Measurements from ENCODE around the gene OTX2.

The OTX2 gene

DNA sequence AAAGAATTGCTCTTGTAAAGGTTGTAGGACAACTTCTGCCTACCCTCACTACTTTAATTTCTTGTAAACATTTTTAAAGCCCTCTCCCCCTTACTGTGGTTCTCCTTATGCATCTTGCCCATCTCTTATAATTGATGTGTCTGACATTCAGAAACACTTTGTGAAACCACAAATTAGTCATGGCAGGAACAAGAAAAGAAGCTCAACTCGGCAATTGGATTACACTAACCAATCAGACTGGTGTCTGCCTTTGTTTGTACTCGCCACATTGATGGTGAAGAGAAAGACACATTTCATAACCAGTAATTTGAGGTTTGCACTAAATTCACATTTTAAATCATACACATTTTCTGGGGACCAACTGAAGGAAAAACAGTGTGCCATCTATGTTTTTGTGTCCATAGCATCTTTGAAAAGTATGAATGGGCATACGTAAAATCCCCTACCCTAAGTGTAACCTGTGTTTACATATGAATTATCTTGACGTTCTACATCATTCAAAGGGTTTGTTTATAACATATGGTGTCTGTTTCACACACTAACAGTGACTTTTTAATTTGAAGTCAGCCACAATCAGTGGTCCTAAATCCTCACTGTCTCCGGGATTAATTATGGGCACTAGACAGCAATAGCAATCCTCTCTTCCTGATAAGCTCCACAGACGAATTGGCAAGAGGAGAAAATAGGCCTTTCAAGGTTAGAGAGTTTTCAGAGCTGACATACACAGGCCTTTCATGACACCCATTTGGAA, 49.9 kb downstream of the OTX2 start:
- Histone ChIP-seq H3K79me2 (ENCODE audit: control insufficient read depth, insufficient read depth, low read length, poor library complexity) (no peaks in the 10 kb centered on the region), H2BK120ac (ENCODE audit: insufficient read depth, low read length, poor library complexity) (no peak overlapping the region), H3K14ac (ENCODE audit: low read length) (no peak overlapping the region), H2BK5ac (ENCODE audit: low read depth, low read length, poor library complexity) (no peak overlapping the region), H3K79me1 (ENCODE audit: low read length) (no peaks in the 10 kb centered on the region), H2BK12ac (ENCODE audit: low read length) (no peak overlapping the region), H3K23ac (ENCODE audit: low read length) (no peak overlapping the region), H3K27ac (ENCODE audit: low read depth, low read length) (no peak overlapping the region), H4K91ac (ENCODE audit: low read depth, low read length) (no peak overlapping the region), H2AFZ (ENCODE audit: insufficient read depth, low read length, poor library complexity) (no peak overlapping the region), H4K12ac (ENCODE audit: low read depth, low read length) (no peak overlapping the region), H3K4ac (ENCODE audit: low read depth, low read length) (no peak overlapping the region), H3K9ac (ENCODE audit: low read length) (no peak overlapping the region), H3K27me3 (ENCODE audit: insufficient read depth, low read length) (no peaks in the 10 kb centered on the region), H3K36me3 (ENCODE audit: control insufficient read depth in 1 of 2, insufficient read depth in 2 of 2, low read length in 2 of 2) (no peaks in the 10 kb centered on the region), H3K9me3 (ENCODE audit: insufficient read depth, low read depth, low read length) (no peaks in the 10 kb centered on the region), H3K4me3 (ENCODE audit: low read depth, low read length) (no peak overlapping the region), H3K4me1 (ENCODE audit: control insufficient read depth in 1 of 2, insufficient read depth in 2 of 2, low read length in 2 of 2) (no peaks in the 10 kb centered on the region), H2AK5ac (ENCODE audit: low read length) (no peak overlapping the region), H3K4me2 (ENCODE audit: low read length) (no peak overlapping the region), H3K18ac (ENCODE audit: low read length) (no peak overlapping the region), H4K8ac (ENCODE audit: low read depth, low read length) (no peak overlapping the region)
- WGBS (ENCODE audit: extremely low coverage, insufficient coverage, insufficient read length) = no CpG with 5 or more reads among the region's 6 CpGs
- no peak for DNase-seq

- DNase-seq = no peak
- Histone ChIP-seq H2AFZ (ENCODE audit: insufficient read depth, low read length, poor library complexity) (no peak overlapping the region), H3K18ac (ENCODE audit: low read length) (no peak overlapping the region), H2BK5ac (ENCODE audit: low read depth, low read length, poor library complexity) (no peak overlapping the region), H3K79me1 (ENCODE audit: low read length) (no peaks in the 10 kb centered on the region), H2AK5ac (ENCODE audit: low read length) (no peak overlapping the region), H2BK12ac (ENCODE audit: low read length) (no peak overlapping the region), H3K79me2 (ENCODE audit: control insufficient read depth, insufficient read depth, low read length, poor library complexity) (no peaks in the 10 kb centered on the region), H3K9ac (ENCODE audit: low read length) (no peak overlapping the region), H3K4me1 (ENCODE audit: control insufficient read depth in 1 of 2, insufficient read depth in 2 of 2, low read length in 2 of 2) (no peaks in the 10 kb centered on the region), H3K27ac (ENCODE audit: low read depth, low read length) (no peak overlapping the region), H3K36me3 (ENCODE audit: control insufficient read depth in 1 of 2, insufficient read depth in 2 of 2, low read length in 2 of 2) (no peaks in the 10 kb centered on the region), H3K4me3 (ENCODE audit: low read depth, low read length) (no peak overlapping the region), H3K4me2 (ENCODE audit: low read length) (no peak overlapping the region), H3K4ac (ENCODE audit: low read depth, low read length) (no peak overlapping the region), H3K9me3 (ENCODE audit: insufficient read depth, low read depth, low read length) (no peaks in the 10 kb centered on the region), H4K91ac (ENCODE audit: low read depth, low read length) (no peak overlapping the region), H2BK120ac (ENCODE audit: insufficient read depth, low read length, poor library complexity) (no peak overlapping the region), H3K27me3 (ENCODE audit: insufficient read depth, low read length) (no peaks in the 10 kb centered on the region), H4K8ac (ENCODE audit: low read depth, low read length) (no peak overlapping the region), H3K23ac (ENCODE audit: low read length) (no peak overlapping the region), H4K12ac (ENCODE audit: low read depth, low read length) (no peak overlapping the region), H3K14ac (ENCODE audit: low read length) (no peak overlapping the region)
- WGBS (ENCODE audit: extremely low coverage, insufficient coverage, insufficient read length) = no CpG with 5 or more reads among the region's 2 CpGs
Measured at GRCh38 chr14:56759633-56760032, 50.6 kb downstream of the OTX2 start.

DNA sequence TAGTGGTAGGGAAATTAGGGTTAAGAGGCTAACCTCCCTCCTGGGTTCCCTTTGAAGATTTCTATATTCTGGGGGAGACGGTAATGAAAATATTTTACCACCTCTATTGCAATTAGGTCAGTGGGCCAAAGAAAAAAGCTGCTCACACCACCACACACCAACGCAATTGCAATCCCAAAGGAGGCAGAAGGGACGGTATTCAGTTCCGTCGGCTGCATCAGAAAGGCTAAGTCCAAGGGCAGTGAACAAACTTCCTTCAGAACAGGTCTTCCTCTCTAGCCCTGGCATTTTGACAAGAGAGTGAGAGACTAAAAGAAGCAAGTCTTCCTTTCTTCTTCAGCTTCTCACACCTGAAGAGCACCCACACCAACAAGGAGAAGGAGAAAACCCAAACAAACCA, 51.2 kb downstream of the OTX2 start:
- H3K14ac ChIP-seq (ENCODE audit: low read length) = no peak overlapping the region
- H3K27ac ChIP-seq (ENCODE audit: low read depth, low read length) = no peak overlapping the region
- no peaks in the 10 kb centered on the region for H3K27me3 ChIP-seq (ENCODE audit: insufficient read depth, low read length)
- H3K9me3 ChIP-seq (ENCODE audit: insufficient read depth, low read depth, low read length) = no peaks in the 10 kb centered on the region
- H3K4me1 ChIP-seq (ENCODE audit: control insufficient read depth in 1 of 2, insufficient read depth in 2 of 2, low read length in 2 of 2) = no peaks in the 10 kb centered on the region
- no peak overlapping the region for H2AK5ac ChIP-seq (ENCODE audit: low read length)
- H2AFZ ChIP-seq (ENCODE audit: insufficient read depth, low read length, poor library complexity) = no peak overlapping the region
- H3K4me3 ChIP-seq (ENCODE audit: low read depth, low read length) = no peak overlapping the region
- no peak overlapping the region for H2BK120ac ChIP-seq (ENCODE audit: insufficient read depth, low read length, poor library complexity)
- H3K36me3 ChIP-seq (ENCODE audit: control insufficient read depth in 1 of 2, insufficient read depth in 2 of 2, low read length in 2 of 2) = no peaks in the 10 kb centered on the region
- no peak overlapping the region for H3K4me2 ChIP-seq (ENCODE audit: low read length)
- H4K91ac ChIP-seq (ENCODE audit: low read depth, low read length) = no peak overlapping the region
- no peak overlapping the region for H2BK12ac ChIP-seq (ENCODE audit: low read length)
- H3K79me1 ChIP-seq (ENCODE audit: low read length) = no peaks in the 10 kb centered on the region
- no peak for DNase-seq
- H2BK5ac ChIP-seq (ENCODE audit: low read depth, low read length, poor library complexity) = no peak overlapping the region
- no peak overlapping the region for H3K18ac ChIP-seq (ENCODE audit: low read length)
- WGBS (ENCODE audit: extremely low coverage, insufficient coverage, insufficient read length) = no CpG with 5 or more reads among the region's 5 CpGs
- no peak overlapping the region for H3K9ac ChIP-seq (ENCODE audit: low read length)
- no peak overlapping the region for H3K4ac ChIP-seq (ENCODE audit: low read depth, low read length)
- H4K8ac ChIP-seq (ENCODE audit: low read depth, low read length) = no peak overlapping the region
- H4K12ac ChIP-seq (ENCODE audit: low read depth, low read length) = no peak overlapping the region
- no peak overlapping the region for H3K23ac ChIP-seq (ENCODE audit: low read length)
- H3K79me2 ChIP-seq (ENCODE audit: control insufficient read depth, insufficient read depth, low read length, poor library complexity) = no peaks in the 10 kb centered on the region

DNA sequence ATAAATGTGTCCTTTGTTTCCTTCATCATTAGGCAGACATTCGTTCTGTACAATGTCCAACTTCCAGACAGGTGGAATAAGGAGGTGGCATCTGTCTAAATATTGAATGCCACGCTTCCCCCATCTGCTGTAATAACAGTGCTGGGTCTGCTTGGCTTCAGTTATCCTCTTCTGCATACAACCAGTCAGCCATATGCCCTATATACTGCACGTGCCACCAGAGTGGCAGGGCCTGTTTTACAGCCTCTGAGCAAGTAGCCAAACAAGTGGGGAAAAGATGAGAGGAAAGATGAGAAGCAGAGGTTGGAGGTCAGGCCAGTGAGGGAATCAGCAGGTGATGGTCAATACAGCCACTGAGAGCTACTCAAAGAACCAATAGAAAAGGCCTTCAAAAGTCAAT, 55.4 kb downstream of the OTX2 start:
- Histone ChIP-seq H3K79me2 (ENCODE audit: control insufficient read depth, insufficient read depth, low read length, poor library complexity) (no peaks in the 10 kb centered on the region), H3K36me3 (ENCODE audit: control insufficient read depth in 1 of 2, insufficient read depth in 2 of 2, low read length in 2 of 2) (no peaks in the 10 kb centered on the region), H3K4me1 (ENCODE audit: control insufficient read depth in 1 of 2, insufficient read depth in 2 of 2, low read length in 2 of 2) (no peaks in the 10 kb centered on the region), H3K79me1 (ENCODE audit: low read length) (no peaks in the 10 kb centered on the region), H3K27me3 (ENCODE audit: insufficient read depth, low read length) (no peaks in the 10 kb centered on the region), H2BK120ac (ENCODE audit: insufficient read depth, low read length, poor library complexity) (no peak overlapping the region), H3K4me3 (ENCODE audit: low read depth, low read length) (no peak overlapping the region), H2BK12ac (ENCODE audit: low read length) (no peak overlapping the region), H3K14ac (ENCODE audit: low read length) (no peak overlapping the region), H4K91ac (ENCODE audit: low read depth, low read length) (no peak overlapping the region), H3K9me3 (ENCODE audit: insufficient read depth, low read depth, low read length) (peaks cover 1% of the 10 kb centered on the region), H3K18ac (ENCODE audit: low read length) (no peak overlapping the region), H2AK5ac (ENCODE audit: low read length) (no peak overlapping the region), H2AFZ (ENCODE audit: insufficient read depth, low read length, poor library complexity) (no peak overlapping the region), H3K27ac (ENCODE audit: low read depth, low read length) (no peak overlapping the region), H3K4ac (ENCODE audit: low read depth, low read length) (no peak overlapping the region), H4K8ac (ENCODE audit: low read depth, low read length) (no peak overlapping the region), H3K9ac (ENCODE audit: low read length) (no peak overlapping the region), H3K4me2 (ENCODE audit: low read length) (no peak overlapping the region), H4K12ac (ENCODE audit: low read depth, low read length) (no peak overlapping the region), H2BK5ac (ENCODE audit: low read depth, low read length, poor library complexity) (no peak overlapping the region), H3K23ac (ENCODE audit: low read length) (no peak overlapping the region)
- no peak for DNase-seq
- WGBS (ENCODE audit: extremely low coverage, insufficient coverage, insufficient read length) = no CpG with 5 or more reads among the region's 3 CpGs
